ENCODE data around the gene LYSMD4.

LYSMD4 gene

DNA sequence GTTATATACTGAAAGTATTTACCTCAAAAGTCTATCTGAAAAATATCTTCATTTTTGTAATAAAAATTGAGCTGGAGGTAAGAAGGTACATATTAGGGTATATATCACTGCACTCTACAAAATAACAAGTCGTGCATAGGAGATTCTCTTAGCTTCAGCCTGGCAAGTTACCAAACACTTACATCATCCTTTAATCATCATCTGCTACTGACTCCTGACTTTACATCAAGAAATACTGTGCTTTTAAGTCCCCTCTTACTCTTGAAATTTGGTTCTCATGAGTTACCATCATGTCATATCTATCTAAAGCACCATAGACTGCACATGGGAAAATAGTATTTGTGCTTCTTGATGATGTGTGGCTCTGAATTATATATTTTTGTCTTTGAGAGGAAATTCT, 50.8 kb downstream of the LYSMD4 start:
- in situ Hi-C loops (cut with HindIII; ENCODE audit: low pct_ligation_motif_present, low sequenced_read_pairs) = no loop called here
- H3K4me3 ChIP-seq (ENCODE audit: low read depth, low read length) = no peak overlapping the region
- no peaks in the 10 kb centered on the region for H3K27me3 ChIP-seq (replicated peaks)
- DNase-seq = peak; percentile 81
- peak overlapping the region; percentile 80 for H3K27ac ChIP-seq
- TF ChIP-seq, protein P1, sequence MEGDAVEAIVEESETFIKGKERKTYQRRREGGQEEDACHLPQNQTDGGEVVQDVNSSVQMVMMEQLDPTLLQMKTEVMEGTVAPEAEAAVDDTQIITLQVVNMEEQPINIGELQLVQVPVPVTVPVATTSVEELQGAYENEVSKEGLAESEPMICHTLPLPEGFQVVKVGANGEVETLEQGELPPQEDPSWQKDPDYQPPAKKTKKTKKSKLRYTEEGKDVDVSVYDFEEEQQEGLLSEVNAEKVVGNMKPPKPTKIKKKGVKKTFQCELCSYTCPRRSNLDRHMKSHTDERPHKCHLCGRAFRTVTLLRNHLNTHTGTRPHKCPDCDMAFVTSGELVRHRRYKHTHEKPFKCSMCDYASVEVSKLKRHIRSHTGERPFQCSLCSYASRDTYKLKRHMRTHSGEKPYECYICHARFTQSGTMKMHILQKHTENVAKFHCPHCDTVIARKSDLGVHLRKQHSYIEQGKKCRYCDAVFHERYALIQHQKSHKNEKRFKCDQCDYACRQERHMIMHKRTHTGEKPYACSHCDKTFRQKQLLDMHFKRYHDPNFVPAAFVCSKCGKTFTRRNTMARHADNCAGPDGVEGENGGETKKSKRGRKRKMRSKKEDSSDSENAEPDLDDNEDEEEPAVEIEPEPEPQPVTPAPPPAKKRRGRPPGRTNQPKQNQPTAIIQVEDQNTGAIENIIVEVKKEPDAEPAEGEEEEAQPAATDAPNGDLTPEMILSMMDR (IDR thresholded peaks at IDR 0.05; ENCODE audit: low read depth, low read length, missing control alignments) = no peak
- peaks cover 5% of the 10 kb centered on the region for H3K36me3 ChIP-seq (replicated peaks)

DNA sequence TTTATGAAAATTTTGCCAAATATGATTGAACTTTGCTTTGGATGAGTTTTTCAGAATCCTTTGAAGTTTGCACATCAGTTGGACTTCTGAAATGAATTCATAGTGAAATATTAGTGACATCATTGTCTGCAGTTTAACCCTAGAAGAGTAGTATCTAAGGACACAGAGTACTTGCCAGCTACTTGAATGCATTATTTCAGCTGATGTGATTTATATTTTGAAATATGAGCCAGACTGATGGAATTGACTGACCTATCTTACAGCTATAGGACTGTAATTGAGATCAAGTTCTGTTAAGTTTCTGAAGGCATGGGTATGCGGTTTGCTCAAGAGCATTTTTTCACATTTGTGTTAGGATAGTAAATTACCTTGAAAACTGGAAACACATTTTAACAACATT, 51.2 kb downstream of the LYSMD4 start:
- DNase-seq = no peak
- H3K4me3 ChIP-seq (ENCODE audit: low read depth, low read length) = no peak overlapping the region
- in situ Hi-C loops (cut with HindIII; ENCODE audit: low pct_ligation_motif_present, low sequenced_read_pairs) = no loop called here
- peaks cover 5% of the 10 kb centered on the region for H3K36me3 ChIP-seq (replicated peaks)
- H3K27me3 ChIP-seq (replicated peaks) = no peaks in the 10 kb centered on the region
- H3K27ac ChIP-seq = peak overlapping the region; percentile 80
- TF ChIP-seq, protein P1 (IDR thresholded peaks at IDR 0.05; ENCODE audit: low read depth, low read length, missing control alignments) = no peak

DNA sequence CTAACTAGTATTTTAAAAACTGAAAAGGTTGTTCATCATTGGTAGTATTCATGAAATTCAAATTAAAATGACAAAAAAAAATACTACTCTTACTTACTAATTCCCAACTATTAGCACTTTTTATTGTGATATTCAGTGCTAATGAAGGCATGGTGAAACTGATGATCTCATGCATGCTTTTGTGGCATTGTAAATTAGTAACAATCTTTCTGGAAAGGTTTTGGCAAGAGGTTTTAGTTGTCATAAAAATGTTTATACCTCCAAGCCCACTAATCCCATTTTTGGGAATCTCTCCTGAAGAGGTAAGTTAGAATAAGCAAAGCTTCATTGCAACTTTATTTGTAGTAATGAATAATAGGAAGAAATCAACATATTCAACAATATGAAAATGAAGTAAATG, 53.0 kb downstream of the LYSMD4 start:
- Histone ChIP-seq H3K36me3 (replicated peaks) (peaks cover 5% of the 10 kb centered on the region), H3K27me3 (replicated peaks) (no peaks in the 10 kb centered on the region), H3K27ac (no peak overlapping the region), H3K4me3 (ENCODE audit: low read depth, low read length) (no peak overlapping the region)
- no peak for DNase-seq
- in situ Hi-C loops (cut with HindIII; ENCODE audit: low pct_ligation_motif_present, low sequenced_read_pairs) = no loop called here
- TF ChIP-seq, protein P1 (IDR thresholded peaks at IDR 0.05; ENCODE audit: low read depth, low read length, missing control alignments) = no peak

DNA sequence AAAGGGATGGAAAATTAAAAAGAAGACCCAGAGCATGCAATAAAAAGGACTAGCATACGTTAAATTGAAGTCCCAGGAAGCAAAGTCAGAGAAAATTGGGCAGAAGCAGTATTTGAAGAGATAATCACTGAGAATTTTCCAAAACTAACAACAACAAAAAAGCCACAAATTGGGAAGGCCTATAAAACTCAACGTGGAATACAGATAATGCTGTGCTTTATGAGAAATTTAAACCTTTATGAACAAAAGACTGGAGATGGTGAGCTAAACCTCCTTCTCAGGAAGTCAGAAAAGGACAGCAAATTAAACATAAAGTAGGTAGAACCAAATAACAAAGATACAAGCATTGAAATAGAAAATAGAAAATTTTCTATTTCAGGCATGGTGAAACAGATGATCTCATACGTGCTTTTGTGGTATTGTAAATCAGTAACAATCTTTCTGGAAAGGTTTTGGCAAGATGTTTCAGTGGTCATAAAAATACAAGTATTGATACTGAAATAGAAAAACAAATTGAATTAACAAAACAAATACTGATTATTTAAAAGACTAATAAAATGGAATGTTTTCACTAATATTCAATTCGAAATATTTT, 55.6 kb downstream of the LYSMD4 start:
- no peaks in the 10 kb centered on the region for H3K27me3 ChIP-seq (replicated peaks)
- no peak overlapping the region for H3K4me3 ChIP-seq (ENCODE audit: low read depth, low read length)
- TF ChIP-seq, protein P1 (IDR thresholded peaks at IDR 0.05; ENCODE audit: low read depth, low read length, missing control alignments) = no peak
- peaks cover 7% of the 10 kb centered on the region for H3K36me3 ChIP-seq (replicated peaks)
- DNase-seq = no peak
- H3K27ac ChIP-seq = no peak overlapping the region
- in situ Hi-C loops (cut with HindIII; ENCODE audit: low pct_ligation_motif_present, low sequenced_read_pairs) = no loop called here
